Measurements from ENCODE around the gene NFILZ.

Gene NFILZ

DNA sequence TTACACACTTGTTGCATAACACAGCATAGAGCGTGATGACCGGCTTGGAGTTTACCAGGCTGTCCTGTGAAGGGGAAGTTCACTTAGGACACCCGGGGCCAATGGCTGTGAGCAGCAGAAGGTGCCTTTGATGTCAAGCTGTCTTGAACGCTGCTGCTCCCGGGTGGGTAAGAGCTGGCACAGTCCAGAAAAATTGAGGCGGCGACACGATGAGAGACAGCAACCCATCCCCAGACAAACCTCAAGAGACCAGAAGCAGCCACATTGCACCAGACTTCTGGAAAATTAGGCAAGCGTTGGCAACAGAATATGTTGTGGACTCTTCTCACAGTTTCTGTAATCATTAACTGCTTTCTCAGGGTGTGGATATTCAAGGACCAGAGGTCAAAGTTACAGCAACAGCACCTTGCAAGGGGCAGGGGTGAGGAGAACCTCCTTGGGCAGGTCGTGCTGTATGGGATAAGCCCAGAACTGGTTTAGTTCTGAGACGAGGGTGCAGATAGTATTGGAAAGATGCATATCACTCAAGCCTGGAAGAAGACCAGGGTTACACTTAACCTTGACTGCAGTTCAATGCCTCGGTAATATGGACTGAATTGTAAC, 10.1 kb downstream of the NFILZ start:
- peak in 1 of 10 donors; percentile 15 for DNase-seq
- intact Hi-C loops (cut with DNase I) = no loop called here

- intact Hi-C loops (cut with DNase I) = no loop called here
- peak in 1 of 10 donors; percentile 15 for DNase-seq
These were observed 10.9 kb downstream of the NFILZ start for GRCh38 chr19:8641221-8641907.

DNA sequence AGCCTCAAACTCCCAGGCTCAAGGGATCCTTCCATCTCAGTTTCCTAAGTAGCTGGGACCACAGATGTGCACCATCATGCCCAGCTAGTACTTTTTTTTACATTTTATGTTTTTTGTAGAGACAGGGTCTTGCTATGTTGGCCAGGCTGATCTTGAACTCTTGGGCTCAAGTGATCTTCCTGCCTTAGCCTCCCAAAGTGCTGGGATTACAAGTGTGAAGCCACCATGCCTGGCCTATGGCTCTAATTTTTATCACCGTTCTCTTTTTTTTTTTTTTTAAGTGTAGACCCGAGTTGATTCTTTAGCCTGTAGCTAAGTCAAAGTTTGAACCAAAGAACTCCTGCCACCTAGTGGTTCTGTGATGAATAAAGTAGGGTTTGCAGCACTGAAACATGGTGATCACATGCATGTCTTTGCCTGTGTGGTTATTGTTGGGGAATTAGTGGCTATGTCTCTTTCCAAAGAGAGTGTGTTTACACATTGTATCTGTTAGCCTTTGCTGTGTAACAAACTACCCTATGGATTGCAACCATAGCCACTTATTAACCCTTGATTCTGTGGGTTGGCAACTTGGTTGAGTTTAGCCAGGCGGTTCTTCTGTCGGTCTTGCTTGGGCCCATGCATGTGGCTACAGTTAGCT, 11.6 kb downstream of the NFILZ start:
- intact Hi-C loops (cut with DNase I) = no loop called here

GRCh38 chr19:8642561-8642960, 12.1 kb downstream of the NFILZ start:
- DNase-seq = peak in 2 of 10 donors; percentile 15 to 16
- intact Hi-C loops (cut with DNase I) = no loop called here

More for the DNA sequence above, 11.6 kb downstream of the NFILZ start:
- peak in 1 of 10 donors; percentile 20 for DNase-seq

DNA sequence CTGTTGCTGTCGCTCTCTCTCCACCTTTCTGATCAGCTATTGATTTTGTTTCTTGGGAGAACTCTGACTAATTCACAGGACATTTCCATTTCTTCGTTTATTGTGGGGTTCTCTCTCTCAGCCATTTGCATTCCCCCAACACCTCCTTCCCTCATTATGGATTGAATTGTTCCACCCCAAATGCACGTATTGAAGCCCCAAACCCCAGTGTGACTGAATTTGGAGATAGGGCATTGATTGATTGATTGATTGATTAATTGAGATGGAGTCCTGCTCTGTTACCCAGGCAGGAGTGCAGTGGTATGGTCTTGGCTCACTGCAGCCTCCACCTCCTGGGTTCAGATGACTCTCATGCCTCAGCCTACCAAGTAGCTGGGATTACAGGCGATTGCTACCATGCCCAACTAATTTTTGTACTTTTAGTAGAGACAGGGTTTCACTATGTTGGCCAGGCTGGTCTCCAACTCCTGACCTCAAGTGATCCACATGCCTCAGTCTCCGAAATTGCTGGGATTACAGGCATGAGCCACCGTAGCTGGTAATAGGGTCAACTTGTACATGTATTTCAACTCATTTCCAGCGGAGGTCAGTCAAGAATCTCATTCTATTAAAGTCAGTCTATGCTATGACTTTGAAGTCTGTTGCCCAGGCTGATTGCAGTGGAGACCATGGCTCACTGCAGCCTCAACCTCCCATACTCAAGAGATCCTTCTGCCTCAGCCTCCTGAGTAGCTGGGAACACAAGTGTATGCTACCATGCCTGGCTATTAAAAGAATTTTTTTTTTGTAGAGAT, 13.6 kb downstream of the NFILZ start:
- intact Hi-C loops (cut with DNase I) = no loop called here
- DNase-seq = peak in 2 of 10 donors; percentile 8 to 17

GRCh38 chr19:8648240-8648639, 17.8 kb downstream of the NFILZ start:
- DNase-seq = peak in 2 of 10 donors; percentile 31 to 52
- intact Hi-C loops (cut with DNase I) = no loop called here

GRCh38 chr19:8654591-8655339, 24.3 kb downstream of the NFILZ start:
- peak in 9 of 10 donors; percentile 21 to 90 (median 55) for DNase-seq
- intact Hi-C loops (cut with DNase I) = loop anchor here (2.0 to 5.0 kb wide), 2 partner anchors 43 to 422 kb away; partner anchors contain the start of gene ACTL9

GRCh38 chr19:8655340-8655709, 24.9 kb downstream of the NFILZ start:
- intact Hi-C loops (cut with DNase I) = loop anchor here (2.0 to 5.0 kb wide), 2 partner anchors 42 to 421 kb away; partner anchors contain the start of gene ACTL9
- no peak for DNase-seq

- intact Hi-C loops (cut with DNase I) = loop anchor here (5.0 kb wide), 1 partner anchor 39 kb away; the partner anchor contains the start of gene ACTL9
These were observed 27.4 kb downstream of the NFILZ start for GRCh38 chr19:8657869-8658268.

GRCh38 chr19:8659905-8660304, 29.5 kb downstream of the NFILZ start:
- intact Hi-C loops (cut with DNase I) = loop anchor here (5.0 kb wide), 1 partner anchor 37 kb away; the partner anchor contains the start of gene ACTL9
- DNase-seq = no peak

More at GRCh38 chr19:8657869-8658268, 27.4 kb downstream of the NFILZ start:
- no peak for DNase-seq

DNA sequence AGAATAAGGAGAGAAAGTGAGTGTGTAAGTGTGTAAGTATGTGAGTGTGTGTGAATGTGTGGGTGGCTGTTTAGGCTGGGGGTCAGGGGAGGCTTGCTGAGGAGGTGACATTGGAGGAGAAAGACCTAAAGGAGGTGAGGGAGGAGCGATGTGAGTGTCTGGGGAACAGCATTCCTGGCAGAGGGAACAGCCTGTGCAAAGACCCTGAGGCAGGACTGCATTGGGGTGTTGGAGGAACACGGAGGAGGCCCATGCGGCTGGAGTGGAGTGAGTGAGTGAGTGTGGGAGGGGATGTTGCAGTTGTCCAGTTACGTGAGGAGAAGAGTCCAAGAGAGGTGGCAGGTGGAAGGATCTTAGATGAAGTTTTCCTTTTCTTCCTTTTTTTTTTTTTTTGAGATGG, 31.8 kb downstream of the NFILZ start:
- intact Hi-C loops (cut with DNase I) = no loop called here
- DNase-seq = peak in 2 of 10 donors; percentile 3 to 13

- intact Hi-C loops (cut with DNase I) = no loop called here
- peak in 2 of 10 donors; percentile 32 to 39 for DNase-seq
These were observed 33.7 kb downstream of the NFILZ start for GRCh38 chr19:8663920-8664670.

GRCh38 chr19:8664671-8665057, 34.2 kb downstream of the NFILZ start:
- peak in 2 of 10 donors; percentile 16 to 52 for DNase-seq
- intact Hi-C loops (cut with DNase I) = no loop called here

DNA sequence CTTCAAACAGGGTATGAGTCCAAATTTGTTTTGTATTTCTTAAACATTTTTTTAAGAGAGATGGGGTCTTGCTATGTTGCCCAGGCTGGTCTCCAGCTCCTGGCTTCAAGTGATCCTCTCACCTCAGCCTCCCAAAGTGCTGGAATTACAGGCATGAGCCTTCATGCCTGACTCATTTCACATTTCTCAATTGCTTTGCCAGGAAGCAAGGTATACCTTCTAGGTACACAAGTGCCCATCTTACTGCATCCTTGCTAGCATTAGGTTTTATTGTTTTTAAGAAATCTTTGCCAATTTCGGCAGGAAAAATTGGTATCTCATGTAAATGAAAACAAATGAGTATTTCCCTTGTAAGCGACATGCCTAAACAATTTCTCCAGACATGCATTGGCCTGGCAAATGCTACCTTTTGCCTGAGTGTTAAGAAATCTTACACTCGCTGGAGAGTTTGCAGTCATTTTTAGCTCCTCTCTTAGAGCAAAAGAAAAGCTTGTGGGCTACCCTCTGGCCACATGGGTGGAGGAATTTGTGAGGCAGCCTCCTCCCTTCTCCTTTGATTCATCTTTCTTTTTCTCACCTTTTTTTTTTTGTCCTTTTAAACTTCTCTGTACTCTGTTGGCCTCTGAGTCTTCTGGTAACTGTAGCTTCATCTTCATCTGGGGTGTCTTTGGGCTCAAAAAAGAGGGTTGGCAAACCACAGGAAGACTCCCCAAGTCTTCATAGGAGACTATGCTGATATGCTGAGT, 35.2 kb downstream of the NFILZ start:
- peak in 1 of 10 donors; percentile 7 for DNase-seq
- intact Hi-C loops (cut with DNase I) = no loop called here

GRCh38 chr19:8666814-8667405, 36.5 kb downstream of the NFILZ start:
- intact Hi-C loops (cut with DNase I) = no loop called here
- peak in 1 of 10 donors; percentile 55 for DNase-seq

- DNase-seq = peak in 1 of 10 donors; percentile 49
- intact Hi-C loops (cut with DNase I) = no loop called here
These were observed 43.0 kb downstream of the NFILZ start for GRCh38 chr19:8673276-8673891.

- intact Hi-C loops (cut with DNase I) = no loop called here
- DNase-seq = no peak
These were observed 44.6 kb downstream of the NFILZ start for GRCh38 chr19:8675066-8675465.

Data from posterior cingulate gyrus (tissue), 11 donors.